Peyer's patch (tissue), 4 donors: ENCODE results near the gene TCF19.

Experiments used
- CTCF ChIP-seq, 6 experiments: fragments of 450-650 bp in 4 of 6; fragments of 200-600 bp in 2 of 6; sonication (generic) in 1 of 6; IDR thresholded peaks; one replicate each; pipeline ENCODE4 v1.5.1; 2017 to 2019; ENCODE audit warnings: antibody characterized with exemption in 6 of 6, mild to moderate bottlenecking in 3 of 6, moderate library complexity in 1 of 6
- POLR2A ChIP-seq, 2 donors: fragments of 450-650 bp; IDR thresholded peaks; one replicate each; pipeline ENCODE4 v1.5.1; 2017; ENCODE audit warnings: antibody characterized with exemption in 2 of 2, mild to moderate bottlenecking in 2 of 2, moderate library complexity in 2 of 2

DNA sequence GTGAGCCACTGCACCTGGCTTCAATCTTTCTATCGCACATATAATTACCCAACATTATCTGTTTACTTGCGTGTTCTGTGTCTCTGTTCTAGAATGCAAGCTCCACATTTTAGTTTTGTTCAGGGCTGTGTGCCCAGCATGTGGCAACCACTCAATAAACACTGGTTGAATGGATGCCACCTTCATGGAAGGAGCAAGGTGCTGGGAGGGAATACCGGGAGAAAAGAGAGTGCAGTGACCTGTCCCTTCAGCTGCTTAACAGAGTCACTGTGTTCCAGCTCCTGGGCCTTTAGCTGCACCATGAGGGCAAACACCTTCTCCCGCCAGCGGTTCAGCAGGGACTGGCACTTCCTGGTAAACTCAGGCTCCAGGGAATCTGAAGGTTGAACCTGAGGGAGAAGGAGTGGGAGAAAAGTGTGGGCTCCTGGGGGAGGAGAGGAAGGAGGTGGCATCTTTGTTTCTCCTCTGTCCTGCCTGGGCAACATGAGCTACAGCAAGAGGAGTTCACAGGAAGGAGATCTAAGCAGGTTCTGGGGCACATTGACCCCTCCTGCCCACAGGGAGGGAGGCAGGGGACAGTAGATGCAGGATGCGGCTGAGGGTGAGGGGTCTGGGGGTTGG, 8.5 kb upstream of the TCF19 start:
- TF ChIP-seq CTCF (IDR thresholded peaks at IDR 0.05): no peak
- TF ChIP-seq POLR2A (IDR thresholded peaks at IDR 0.05): no peak
